ENCODE data around the gene HYCC2. TPM values are rescaled to one million over a fixed set of nuclear protein-coding genes. Genes with fewer than 3 reads are reported as not detected.

Gene HYCC2
- polyA plus RNA-seq, 1 donor, result 21.1 TPM

Other genes starting within 250 kb of the HYCC2 start
- 335 TPM for gene CLK1, start 207.0 kb downstream of the HYCC2 start, polyA plus RNA-seq (ENCODE audit: insufficient read length)
- 91.3 TPM for gene PPIL3, start 182.6 kb downstream of the HYCC2 start, polyA plus RNA-seq (ENCODE audit: insufficient read length)
- 53.4 TPM for gene NIF3L1, start 182.3 kb downstream of the HYCC2 start, polyA plus RNA-seq (ENCODE audit: insufficient read length)
- 46.0 TPM for gene ORC2, start 108.0 kb downstream of the HYCC2 start, polyA plus RNA-seq (ENCODE audit: insufficient read length)
- 108 TPM for gene NDUFB3, start 330 bp upstream of the HYCC2 start, polyA plus RNA-seq (ENCODE audit: insufficient read length)
- gene CFLAR, start 44.5 kb upstream of the HYCC2 start, polyA plus RNA-seq (ENCODE audit: insufficient read length), result 86.4 TPM
- gene CASP10, start 111.5 kb upstream of the HYCC2 start, polyA plus RNA-seq (ENCODE audit: insufficient read length), result 10.8 TPM
- 16.9 TPM for gene CASP8, start 188.9 kb upstream of the HYCC2 start, polyA plus RNA-seq (ENCODE audit: insufficient read length)